ENCODE measurements around the gene PPP1R16B.

The PPP1R16B gene

DNA sequence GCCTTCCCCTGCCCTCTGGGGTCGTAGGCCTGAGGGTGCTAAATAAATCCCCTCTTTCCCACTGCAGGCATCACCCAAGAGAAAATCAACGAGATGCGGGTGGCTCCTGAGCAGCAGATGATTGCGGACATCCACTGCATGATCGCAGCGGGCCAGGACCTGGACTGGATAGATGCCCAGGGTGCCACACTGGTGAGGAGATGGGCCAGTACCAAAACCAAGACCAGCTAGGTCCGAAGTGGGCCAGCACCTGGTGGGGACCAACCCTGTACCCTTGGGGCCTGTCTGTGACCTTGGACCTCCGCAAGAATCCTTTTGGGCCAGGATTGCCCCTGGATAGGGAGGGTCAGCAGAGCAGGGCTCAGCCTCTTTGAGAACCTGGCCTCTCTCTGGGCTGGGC, 97.1 kb downstream of the PPP1R16B start:
- no peak for DNase-seq

DNA sequence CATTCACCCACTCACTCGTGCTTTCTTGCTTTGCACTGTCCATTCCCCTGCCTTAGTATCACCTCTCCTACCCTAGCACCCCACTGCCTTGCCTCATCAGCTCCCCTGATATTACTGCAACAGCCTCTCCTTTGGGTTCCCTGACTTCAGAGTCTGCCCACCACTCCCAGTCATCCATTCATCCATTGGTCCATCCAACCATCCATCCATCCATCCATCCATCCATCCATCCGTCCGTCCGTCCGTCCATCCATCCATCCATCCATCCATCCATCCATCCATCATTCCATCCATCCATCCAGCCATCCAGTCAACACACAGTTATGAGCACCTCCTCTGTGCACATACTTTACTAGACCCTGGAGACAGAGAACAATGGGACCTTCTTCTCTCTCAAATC, 97.8 kb downstream of the PPP1R16B start:
- no peak for DNase-seq

DNA sequence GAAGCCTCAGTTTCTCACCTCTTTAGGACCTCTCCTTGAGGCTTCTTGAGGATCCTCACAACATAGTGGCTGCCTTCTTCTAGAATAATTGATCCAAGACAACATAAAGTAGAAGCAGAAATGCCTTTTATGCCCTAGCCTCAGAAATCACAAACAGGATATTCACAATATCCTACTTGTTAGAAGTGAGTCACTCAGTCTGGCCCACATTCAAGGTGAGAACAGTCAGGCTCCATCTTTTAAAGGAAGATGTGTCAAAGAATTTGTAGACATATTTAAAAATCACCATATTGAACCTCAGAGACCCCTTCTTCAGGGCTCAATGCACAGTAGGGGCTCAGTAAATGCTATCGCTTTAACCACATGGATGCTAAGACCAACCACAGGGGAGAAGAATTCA, 99.9 kb downstream of the PPP1R16B start:
- no peak for DNase-seq

DNA sequence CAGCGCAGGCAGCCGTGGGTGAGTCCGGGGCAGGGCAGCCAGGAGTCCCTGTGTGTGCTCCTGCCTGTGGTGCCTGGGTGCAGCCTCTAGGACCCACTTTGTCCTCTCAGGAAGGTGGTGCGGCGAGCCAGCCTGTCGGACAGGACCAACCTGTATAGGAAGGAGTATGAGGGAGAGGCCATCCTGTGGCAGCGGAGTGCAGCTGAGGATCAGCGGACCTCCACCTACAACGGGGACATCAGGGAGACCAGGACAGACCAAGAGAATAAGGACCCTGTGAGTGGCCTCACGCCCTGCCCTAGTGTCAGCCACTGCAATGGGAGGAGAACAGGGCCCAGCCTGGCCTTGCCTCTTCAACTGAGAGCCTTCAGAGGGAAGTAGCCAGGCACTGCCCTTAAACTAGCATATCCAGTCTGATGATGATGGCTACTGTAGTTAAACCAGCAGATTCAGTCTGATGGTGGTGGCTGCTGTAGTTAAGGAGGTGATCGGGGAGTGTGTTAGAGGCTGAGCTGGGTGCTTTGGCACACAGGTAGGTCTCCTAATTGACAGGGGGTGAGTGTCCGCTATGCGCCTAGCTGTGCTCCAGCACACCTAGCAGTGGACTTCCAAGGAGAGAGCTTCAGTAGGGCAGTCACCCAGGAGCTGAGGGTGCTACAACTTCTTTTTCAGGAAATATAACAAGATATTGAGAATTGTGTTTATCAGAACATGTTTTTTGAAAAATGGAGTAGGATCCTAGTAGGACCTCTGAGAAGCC, 102.6 kb downstream of the PPP1R16B start:
- no peak for DNase-seq

DNA sequence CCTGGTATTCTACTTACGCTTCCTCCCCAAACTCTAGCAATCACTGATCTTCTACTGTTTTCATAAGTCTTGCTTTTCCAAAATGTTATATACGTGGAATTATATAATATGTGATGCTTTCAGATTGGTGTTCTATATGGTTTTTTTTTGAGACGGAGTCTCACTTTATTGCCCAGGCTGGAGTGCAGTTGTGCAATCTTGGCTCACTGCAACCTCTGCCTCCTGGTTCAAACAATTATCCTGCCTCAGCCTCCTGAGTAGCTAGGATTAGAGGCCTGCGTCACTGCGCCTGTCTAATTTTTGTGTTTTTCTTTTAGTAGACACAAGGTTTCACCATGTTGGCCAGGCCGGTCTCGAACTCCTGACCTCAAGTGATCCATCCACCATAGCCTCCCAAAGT, 109.9 kb downstream of the PPP1R16B start:
- DNase-seq: no peak

DNA sequence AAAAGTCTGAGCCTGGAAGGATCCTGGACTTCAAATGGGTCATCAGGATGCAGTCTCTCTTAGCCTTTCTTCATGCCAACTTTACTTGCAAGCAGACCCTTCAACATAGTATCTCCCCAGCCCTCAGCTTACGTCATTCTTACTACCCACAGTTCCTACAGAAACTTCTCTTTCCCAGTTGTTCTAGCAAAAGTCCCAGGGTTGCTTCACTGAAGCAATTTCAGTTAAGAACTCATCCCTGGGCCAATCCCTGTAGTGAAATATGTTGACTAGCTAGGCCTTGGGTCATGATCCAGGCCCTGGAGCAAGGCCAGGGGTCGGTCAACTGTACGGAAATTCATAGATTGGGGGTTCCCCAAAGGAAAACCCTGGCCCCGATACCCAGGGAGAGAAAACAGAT, 112.2 kb downstream of the PPP1R16B start:
- peak; percentile 22 for DNase-seq

DNA sequence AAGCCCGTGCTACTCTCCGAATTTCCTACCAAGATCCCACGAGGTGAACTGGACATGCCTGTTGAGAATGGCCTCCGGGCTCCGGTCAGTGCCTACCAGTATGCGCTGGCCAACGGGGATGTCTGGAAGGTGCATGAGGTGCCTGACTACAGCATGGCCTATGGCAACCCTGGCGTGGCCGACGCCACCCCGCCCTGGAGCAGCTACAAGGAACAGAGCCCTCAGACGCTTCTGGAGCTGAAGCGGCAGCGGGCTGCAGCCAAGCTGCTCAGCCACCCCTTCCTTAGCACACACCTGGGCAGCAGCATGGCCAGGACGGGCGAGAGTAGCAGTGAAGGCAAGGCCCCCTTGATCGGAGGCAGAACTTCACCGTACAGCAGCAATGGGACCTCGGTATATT, 112.7 kb downstream of the PPP1R16B start:
- no peak for DNase-seq

DNA sequence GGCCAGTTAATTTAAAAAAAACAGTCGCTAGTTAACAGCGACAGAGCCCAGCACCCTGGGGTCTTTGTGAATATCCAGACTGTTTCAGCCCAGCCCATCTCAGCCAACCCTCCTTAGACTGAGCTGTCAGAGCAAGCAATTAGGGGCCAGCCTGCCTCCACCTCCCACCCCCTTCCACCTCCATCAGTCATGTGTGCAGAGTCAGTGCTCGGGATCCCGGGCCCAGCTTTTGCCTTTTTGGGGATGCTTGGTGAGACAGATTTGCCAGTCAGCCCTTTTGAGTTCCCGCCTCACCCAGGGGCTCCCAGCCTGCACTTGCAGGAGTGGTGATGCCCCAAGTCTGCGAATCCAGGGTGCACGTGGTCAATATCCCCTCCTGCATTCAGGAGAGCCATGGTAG, 114.2 kb downstream of the PPP1R16B start:
- DNase-seq: no peak

DNA sequence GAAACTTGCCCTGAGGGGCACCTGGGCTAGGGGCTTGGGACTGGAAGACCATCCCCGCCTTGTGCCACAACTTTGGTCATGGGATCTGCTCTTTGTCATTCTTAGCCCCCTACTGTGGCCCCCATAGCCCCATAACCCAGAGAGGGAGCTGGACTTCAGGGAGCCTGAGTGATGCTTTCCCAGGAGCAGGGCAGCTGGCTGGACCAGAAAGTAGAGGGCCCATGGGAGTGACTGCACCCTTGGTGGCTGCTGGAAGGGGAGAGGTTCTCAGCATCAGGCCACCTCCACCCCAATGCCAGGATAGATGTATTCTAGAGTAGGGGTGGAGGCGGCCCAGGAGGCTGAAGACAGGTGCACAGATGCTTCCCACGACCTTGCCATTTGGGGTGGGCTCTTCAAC, 114.9 kb downstream of the PPP1R16B start:
- no peak for DNase-seq

DNA sequence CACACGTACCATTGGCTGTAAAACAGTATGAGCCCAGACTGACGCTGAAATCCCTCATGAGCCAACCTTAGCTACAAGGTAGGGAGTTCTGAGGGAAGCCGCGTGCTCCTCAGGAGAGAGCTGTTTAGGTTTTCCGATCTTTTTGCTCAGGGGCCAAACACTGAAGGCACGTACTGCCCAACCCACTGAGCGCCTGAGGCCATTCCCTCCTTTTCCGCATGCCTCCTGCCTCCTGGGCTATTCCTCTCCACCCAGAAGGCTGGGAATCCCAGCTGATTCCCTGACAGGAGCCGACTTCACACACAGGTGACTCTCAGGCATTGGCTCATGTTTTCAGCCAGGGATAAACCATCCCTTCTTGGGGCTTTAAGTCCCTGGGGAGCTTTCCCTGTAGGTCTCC, 115.4 kb downstream of the PPP1R16B start:
- DNase-seq: no peak

DNA sequence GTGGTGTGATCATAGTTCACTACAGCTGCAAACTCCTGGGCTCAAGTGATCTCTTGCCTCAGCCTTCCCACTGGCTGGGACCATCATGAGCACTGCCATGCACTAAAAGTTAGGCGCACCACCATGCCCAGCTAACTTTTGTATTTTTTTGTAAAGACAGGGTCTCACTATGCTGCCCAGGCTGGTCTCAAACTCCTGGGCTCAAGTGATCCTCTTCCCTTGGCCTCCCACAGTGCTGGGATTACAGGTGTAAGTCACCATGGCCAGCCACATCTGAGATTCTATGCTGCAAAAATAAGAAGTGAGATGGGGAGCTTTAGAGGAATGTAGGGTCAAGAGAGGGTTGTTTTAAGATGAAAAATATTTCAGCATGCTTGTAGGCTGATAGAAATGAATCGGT, 119.2 kb downstream of the PPP1R16B start:
- DNase-seq: no peak

DNA sequence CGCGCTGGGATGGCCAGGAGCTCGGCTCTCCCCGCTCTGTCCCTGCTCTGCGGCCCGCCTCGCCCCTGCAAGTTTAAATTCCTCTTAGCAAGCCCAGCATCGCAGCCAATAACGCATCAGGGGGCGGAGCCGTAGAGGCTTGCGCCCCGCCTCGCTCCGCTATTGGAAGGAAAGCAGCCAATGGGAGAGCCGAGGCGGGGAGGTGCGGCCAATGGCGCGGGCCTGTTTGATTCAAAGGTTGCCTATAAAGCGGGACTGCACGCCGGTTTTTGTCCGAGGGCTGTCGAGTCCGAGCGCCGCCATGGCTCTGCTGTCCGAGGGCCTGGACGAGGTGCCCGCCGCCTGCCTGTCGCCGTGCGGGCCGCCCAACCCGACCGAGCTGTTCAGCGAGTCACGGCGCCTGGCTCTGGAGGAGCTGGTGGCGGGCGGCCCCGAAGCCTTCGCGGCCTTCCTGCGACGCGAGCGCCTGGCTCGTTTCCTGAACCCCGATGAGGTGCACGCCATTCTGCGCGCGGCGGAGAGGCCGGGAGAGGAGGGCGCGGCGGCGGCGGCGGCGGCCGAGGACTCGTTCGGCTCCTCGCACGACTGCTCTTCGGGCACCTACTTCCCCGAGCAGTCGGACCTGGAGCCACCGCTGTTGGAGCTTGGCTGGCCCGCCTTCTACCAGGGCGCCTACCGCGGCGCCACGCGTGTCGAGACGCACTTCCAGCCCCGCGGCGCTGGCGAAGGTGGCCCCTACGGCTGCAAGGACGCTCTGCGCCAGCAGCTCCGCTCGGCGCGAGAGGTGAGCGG, 120.8 kb downstream of the PPP1R16B start, which contains the start of gene FAM83D:
Gene FAM83D (plus strand): TSS at position 276 of the 792 bp plus-strand sequence. CDS start 26 bp downstream, at position 302.
- DNase-seq: peak; percentile 98

DNA sequence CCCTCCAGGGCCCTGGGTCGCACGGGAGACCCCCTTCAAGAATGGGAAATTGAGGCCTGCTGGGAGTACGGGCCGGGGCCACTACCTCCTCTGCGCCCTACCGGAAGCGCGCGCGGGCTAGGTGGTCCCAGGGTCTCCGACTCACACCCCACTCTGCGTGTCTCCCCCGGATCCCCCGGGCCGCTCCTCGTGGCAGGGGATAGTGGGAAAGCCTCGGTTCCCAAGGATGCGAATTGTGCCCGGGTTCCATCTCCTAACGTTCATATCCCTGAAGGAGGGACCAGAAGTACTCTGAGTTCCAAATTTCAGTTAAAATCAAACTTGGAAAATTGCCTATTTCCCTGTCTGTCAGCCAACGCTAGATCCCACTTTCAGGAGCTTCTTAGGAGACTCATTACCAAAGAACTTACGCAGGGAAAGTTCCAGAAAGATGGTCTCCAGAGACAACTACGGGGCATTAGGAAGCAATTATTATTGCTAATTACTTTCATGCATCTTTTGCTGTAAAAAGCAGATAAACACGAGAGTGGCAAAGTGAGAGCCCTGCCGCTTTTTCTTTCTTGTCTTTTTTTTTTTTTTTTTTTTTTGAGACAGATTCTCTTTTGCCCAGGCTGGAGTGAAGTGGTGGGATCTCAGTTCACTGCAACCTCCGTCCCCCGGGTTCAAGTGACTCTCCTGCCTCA, 121.6 kb downstream of the PPP1R16B start:
- no peak for DNase-seq

DNA sequence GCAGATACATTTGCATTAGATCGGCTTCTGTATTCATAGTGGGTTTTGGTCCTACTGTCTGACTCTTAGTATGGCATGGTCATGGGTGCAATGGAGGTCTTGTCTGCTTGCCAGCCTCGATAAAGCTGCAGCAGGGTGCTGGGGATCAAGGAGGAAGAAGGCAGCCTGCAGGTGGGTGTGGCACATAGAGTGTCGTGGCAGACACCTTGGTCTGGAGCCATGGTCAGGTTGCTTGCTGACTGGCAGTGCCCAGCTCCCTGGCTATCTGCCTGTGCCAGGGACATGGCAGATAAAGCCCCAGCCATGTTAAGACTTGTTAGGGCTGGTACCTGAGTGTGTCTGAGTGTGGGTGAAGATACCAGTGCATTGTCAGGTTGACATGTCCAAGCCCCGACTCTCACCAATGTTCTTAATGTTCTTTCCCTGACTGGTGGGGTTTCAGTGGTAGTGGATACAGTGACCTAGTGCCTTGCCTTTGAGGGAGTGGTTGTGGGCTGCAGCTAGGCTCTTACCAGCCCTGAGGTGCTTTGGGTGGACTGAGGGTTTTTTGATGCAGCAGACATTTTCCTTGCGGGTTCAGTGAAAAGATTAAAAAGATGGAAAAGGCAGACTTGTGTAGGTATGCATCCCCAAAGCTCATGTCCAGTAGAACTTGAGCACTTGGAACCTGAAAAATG, 122.5 kb downstream of the PPP1R16B start:
- DNase-seq: no peak

DNA sequence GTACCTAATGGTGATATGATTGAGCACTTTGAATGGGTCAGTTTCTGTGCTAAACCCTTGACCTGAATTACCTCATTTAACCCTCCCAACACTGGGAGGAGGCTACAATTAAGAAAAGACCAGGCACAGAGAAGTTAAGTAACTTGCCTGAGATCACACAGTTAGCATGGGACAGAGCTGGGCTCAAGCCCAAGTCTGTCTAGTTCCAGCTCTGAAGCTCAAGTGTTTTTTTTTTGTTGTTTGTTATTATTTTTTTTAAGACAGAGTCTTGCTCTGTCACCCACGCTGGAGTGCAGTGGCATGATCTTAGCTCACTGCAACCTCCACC, 124.7 kb downstream of the PPP1R16B start:
- no peak for DNase-seq

DNA sequence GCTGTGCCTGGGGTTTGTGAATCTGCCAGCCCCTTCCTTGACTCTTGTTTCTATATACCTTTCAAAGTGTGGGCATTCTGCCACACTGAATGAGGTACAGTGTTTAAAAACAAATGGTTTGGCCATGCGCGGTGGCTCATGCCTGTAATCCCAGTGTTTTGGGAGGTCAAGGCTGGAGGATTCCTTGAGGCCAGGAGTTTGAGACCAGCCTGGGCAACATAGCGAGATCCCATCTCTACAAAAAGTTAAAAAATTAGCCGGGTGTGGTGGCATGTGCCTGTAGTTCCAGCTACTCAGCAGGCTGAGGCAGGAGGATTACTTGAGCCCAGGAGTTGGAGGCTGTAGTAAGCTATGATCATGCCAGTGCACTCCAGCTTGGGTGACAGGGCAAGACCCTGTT, 126.5 kb downstream of the PPP1R16B start:
- DNase-seq: no peak

DNA sequence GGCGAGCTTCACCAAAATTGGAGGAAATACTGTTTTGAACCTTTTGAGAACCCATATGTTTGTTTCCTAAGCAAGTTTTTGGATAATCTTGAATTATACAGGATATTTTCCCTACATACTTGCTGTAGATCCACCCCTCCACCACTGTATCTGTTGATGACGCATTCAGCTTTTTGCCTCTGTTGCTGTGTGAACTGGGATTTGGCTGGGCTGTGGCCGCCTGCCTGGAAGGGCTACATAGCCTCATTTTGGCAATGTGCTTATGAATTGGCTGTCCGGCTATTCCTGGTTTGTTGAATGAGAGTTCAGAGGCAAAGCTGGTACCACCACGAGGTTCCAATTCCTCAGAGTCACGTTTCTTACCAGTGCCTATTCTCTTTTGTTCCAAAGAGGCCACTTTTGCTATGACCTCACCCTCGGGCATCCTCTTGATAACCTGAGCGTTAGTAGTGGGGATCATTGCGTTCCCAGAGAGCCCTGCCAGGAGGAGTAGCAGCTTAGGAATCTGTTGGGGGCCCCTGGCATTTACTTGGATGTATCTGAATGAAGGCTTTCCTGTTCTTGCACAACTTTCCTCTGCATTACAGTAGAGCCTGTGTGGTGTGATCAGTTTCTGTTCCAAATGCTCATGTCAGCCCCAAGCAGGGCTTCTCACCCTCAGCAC, 127.1 kb downstream of the PPP1R16B start:
- no peak for DNase-seq

DNA sequence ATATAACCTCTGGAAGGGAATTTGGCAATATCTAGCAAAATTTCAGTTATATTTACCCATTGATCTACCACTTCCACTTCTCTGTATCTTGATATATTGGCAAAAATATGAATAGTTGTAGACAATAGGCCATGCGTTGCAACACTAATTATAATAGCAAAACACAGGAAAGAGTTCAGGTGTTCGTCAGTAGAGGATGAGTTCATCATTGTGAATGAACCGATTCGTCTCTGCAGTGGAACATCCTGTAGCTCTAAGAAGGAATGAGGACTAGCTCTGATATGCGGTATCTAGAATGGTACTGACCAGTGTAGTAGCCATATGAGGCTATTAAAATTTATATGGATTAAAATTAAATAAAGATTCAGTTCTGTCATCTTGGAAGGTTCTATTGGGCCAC, 129.0 kb downstream of the PPP1R16B start:
- DNase-seq: no peak

DNA sequence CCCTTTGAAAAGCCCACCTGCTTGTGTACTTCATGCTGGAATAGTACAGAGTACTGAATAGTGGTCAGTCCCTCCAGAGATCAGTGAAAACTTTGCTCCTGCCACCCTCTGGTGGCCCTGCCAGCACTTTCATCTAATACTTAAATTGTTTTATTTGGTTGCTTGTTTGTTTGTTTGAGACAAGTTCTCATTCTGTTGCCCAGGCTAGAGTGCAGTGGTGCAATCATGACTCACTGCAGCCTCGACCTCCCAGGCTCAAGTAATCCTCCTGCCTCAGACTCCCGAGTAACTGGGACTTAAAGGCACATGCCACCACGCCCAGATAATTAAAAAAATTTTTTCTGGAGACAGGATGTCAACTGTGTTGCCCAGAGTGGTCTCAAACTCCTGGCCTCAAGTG, 129.8 kb downstream of the PPP1R16B start:
- DNase-seq: peak; percentile 6

DNA sequence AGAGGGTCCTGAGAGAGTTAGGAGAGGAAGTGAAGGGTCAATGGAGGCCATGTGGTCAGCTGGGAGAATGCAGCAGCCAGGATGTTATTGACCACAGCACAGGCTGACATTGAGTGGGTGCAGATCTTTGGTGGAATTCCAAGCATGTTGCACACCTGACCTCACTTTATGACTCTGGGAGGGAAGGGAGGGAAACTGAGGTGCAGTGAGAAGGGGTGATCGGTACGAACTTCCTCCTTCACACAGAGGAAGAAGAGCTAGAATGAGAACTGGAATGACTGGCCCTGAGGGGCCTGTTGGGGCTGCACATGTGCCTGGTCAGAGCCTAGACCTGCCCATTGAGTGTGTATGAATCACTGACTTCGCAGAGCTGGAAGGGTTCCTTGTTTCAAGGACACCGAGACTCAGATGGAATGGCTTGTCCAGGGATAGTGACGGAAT, 130.5 kb downstream of the PPP1R16B start:
- no peak for DNase-seq

DNA sequence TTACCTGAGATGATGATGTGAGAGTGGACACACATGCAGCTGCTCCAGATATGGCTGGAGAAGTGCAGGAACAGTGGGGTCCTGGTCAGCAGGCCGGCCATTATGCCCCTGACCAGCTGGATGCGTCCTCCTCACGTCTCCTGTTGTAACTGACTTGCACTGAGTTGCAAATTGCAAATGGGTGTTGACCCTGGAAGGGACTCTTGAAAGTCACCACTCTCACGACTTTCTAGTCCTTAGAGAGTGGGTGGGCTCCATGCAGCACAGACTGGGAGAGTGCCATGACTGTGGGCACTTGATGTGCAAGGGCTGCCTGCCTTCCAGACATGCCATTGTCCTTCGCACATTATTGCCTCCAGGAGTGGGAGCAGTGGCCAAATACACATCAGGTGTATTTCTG, 131.5 kb downstream of the PPP1R16B start:
- DNase-seq: no peak

DNA sequence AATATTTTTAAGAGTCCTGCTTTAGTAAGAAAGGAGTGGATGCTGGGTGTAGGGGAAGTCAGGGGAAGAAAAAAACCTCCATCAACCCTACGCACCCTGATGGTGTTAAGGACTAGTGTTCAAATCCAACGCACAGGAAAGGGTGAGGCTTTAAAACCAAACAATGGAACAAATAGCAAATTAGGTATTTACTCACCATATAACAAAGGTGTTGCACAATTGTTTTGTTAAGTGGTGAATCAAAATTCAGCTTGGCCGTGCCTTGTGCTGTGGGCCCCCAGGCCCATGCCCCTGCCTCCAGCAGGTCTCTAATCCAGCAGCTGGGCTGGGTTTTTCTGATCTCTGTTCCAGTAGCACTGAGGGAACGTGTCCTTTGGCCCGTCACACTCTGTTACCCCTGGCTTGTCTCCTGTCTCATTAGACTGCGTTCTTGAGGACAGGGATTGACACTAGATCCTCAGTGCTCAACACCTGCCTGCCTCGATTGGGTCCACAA, 132.5 kb downstream of the PPP1R16B start:
- no peak for DNase-seq

DNA sequence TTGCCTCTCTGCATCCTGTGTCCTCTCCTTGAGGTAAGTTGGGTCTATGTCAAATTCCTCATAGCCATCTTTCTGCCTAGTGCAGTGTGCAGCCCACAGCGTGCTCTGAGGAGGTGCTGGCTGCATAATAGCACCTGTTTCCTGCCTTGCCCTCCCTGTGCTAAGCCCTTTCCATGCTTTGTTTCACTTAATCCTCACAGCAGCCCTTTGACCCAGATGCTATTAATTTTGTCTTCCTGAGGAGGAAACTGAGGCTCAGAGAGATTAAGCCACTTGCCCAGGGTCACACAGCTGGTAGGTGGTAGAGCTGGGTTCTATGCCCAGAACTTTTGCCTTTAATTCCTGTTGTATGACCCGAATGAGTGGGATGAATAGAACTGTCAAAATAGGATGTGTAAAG, 134.2 kb downstream of the PPP1R16B start:
- DNase-seq: no peak

All from suppressor macrophage treated with lipopolysaccharide for 4 hours (primary cell).